Tracheal epithelial cell (primary cell): Measurements from ENCODE around the gene ZNF83. TPM values are rescaled to one million over a fixed set of nuclear protein-coding genes. Genes with fewer than 3 reads are reported as not detected.

ENCODE experiments used
- total RNA-seq: library from RNA; depleted of rRNA; stranded (reverse); fragments of >200 nt; gene quantifications from 2 replicates; pipeline ENCODE4 v1.2.1, GENCODE V29; 2014

The ZNF83 gene
- total RNA-seq = 86.3 and 90.8 TPM in 2 replicates

GRCh38 chr19:52637718-52638585, at the start of gene ZNF83:
Gene ZNF83, minus strand, starts transcription at chr19:52638355.

GRCh38 chr19:52570000-52570861, 67.9 kb downstream of the ZNF83 start, which contains the start of gene ZNF701:
Gene ZNF701, plus strand, starts transcription at chr19:52570287. Its CDS starts 3,861 bp downstream, at chr19:52574148.

Other genes with a start within 250 kb of the ZNF83 start
- gene ZNF528, start 240.5 kb downstream of the ZNF83 start, total RNA-seq = 7.0 and 18.8 TPM in 2 replicates
- gene ZNF534, start 209.2 kb downstream of the ZNF83 start, total RNA-seq = not detected in 2 replicates
- 0.43 and 1.9 TPM in 2 replicates for gene ZNF578, start 184.8 kb downstream of the ZNF83 start, total RNA-seq
- gene ZNF808, start 110.7 kb downstream of the ZNF83 start, total RNA-seq = 14.9 and 15.6 TPM in 2 replicates
- gene ZNF701, start 68.1 kb downstream of the ZNF83 start, total RNA-seq = 14.7 and 15.6 TPM in 2 replicates
- gene ZNF611, start 96.7 kb upstream of the ZNF83 start, total RNA-seq = 7.2 and 13.5 TPM in 2 replicates
- 12.5 and 12.6 TPM in 2 replicates for gene ZNF600, start 148.4 kb upstream of the ZNF83 start, total RNA-seq
- 27.0 and 42.2 TPM in 2 replicates for gene ZNF28, start 183.3 kb upstream of the ZNF83 start, total RNA-seq
- gene ZNF468, start 219.3 kb upstream of the ZNF83 start, total RNA-seq = 54.0 and 74.0 TPM in 2 replicates